ENCODE measurements around the gene SPRED2. TPM values are rescaled to one million over a fixed set of nuclear protein-coding genes. Genes with fewer than 3 reads are reported as not detected.

Gene SPRED2
- total RNA-seq, 1 donor from 2014 or later, result 43.9 TPM

DNA sequence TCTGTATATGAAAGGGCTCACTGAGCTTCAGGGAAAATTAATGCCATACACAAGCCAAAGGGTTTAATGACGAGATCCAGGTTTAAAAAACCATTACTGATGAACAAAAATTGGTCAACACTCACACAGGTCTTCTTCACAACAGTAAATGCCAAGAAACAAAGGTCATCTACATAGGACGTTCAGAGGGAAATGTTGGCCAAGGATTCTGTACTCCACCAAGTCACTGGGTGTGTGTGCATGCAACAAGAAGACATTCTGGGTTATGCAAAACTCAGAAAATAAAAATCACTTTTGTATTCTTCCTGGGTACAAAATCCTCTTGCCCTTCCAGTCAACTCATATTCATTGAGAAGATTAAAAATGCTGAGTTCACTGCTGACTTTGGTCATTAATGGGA lies 126.5 kb downstream of the SPRED2 start:
- H3K36me3 ChIP-seq, result no peaks in the 10 kb centered on the region
- peaks cover 31% of the 10 kb centered on the region for H3K4me1 ChIP-seq
- no peak overlapping the region for H3K4me3 ChIP-seq
- no peak for DNase-seq
- H3K9me3 ChIP-seq, result no peaks in the 10 kb centered on the region
- H3K27me3 ChIP-seq (ENCODE audit: low read depth), result no peaks in the 10 kb centered on the region
- no peak for ATAC-seq
- TF ChIP-seq, protein P1, sequence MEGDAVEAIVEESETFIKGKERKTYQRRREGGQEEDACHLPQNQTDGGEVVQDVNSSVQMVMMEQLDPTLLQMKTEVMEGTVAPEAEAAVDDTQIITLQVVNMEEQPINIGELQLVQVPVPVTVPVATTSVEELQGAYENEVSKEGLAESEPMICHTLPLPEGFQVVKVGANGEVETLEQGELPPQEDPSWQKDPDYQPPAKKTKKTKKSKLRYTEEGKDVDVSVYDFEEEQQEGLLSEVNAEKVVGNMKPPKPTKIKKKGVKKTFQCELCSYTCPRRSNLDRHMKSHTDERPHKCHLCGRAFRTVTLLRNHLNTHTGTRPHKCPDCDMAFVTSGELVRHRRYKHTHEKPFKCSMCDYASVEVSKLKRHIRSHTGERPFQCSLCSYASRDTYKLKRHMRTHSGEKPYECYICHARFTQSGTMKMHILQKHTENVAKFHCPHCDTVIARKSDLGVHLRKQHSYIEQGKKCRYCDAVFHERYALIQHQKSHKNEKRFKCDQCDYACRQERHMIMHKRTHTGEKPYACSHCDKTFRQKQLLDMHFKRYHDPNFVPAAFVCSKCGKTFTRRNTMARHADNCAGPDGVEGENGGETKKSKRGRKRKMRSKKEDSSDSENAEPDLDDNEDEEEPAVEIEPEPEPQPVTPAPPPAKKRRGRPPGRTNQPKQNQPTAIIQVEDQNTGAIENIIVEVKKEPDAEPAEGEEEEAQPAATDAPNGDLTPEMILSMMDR (IDR thresholded peaks at IDR 0.05), result no peak
- no peak overlapping the region for H3K27ac ChIP-seq
- intact Hi-C loops (cut with DNase I), result no loop called here

DNA sequence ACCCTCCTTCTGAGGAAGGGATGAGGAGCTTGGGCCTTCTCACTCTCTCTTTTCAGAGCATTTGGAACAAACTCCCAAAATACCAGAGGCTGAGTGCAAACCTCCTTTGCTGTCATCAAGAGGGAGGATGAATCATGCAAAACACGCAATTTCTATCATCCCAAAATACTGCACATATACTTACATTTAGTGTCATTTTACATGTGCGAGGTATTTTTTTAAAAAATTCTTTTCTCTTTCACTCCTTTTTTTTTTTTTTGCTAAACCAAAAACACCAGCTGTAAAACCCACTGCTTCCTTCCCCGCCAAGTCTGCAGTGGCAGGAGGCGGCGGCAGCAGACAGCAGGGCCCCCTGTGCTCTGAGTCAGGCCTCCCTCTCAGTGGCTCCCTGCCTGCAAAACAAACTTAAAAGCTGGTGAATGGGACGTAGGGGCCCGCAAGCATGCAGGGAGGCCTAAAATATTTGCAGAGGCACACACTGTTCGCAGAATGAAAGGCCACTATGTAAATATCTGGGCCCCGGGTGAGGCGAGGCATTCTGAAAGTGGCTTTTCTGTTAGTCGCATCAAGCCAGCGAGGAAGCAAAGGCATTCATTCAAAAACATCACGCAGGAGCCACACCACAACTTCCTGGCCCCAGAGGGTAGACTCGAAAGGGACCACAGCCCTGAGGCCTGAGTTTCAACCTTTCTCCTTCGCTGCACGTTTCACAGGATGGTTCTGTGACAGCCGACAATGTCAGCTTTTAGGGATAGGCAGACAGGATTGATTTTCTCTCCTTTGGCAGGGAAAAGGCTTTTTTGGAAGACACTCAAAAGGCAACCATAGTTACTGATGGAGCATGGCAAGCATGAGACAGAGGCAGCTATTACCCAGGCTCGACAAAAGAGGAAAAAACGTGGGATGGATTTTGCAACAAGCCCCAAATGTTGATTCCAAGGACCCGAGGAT lies 131.4 kb downstream of the SPRED2 start:
- peak; percentile 65 for DNase-seq
- H3K4me1 ChIP-seq, result peaks cover 34% of the 10 kb centered on the region
- TF ChIP-seq, protein P1 (IDR thresholded peaks at IDR 0.05), result no peak
- no peaks in the 10 kb centered on the region for H3K9me3 ChIP-seq
- peak; percentile 91 to 95 for ATAC-seq
- no peaks in the 10 kb centered on the region for H3K36me3 ChIP-seq
- peak overlapping the region; percentile 19 for H3K4me3 ChIP-seq
- H3K27me3 ChIP-seq (ENCODE audit: low read depth), result no peaks in the 10 kb centered on the region
- peak overlapping the region; percentile 73 for H3K27ac ChIP-seq
- intact Hi-C loops (cut with DNase I), result no loop called here

DNA sequence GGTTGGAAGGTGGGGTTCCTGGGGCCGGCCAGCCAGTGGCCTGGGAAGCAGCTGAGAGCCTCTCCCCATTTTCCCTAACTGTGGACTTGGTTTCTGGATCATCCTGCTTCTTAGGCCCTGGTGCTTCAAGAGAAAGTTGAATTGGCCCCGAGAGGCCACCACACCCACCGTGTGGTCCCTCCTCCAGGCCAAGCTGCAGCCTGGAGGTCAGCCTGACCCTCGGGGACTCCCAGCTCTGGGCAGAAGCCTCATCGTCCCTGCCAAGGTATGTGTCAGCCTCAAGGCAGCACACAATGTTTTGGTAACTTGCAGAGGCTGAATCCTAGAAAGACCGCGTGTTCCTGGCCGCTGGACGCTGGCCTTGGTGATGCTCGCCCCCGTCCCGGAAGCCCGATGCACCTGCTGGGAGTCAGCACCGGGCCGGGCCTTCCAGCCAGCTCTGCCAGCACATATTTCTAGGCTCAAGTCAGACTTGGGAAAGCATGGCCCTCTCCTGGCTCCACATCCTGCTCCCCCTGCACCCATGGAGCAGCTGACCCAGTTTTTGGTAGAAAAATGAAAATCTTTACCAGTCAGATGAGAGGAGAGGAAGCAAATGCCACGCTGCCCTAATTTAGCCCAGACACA lies 132.2 kb downstream of the SPRED2 start:
- TF ChIP-seq, protein P1 (IDR thresholded peaks at IDR 0.05), result no peak
- DNase-seq, result peak; percentile 67
- peak overlapping the region; percentile 19 for H3K4me3 ChIP-seq
- H3K9me3 ChIP-seq, result no peaks in the 10 kb centered on the region
- peaks cover 34% of the 10 kb centered on the region for H3K4me1 ChIP-seq
- no peaks in the 10 kb centered on the region for H3K36me3 ChIP-seq
- peak overlapping the region; percentile 73 for H3K27ac ChIP-seq
- H3K27me3 ChIP-seq (ENCODE audit: low read depth), result no peaks in the 10 kb centered on the region
- ATAC-seq, result peak; percentile 60 to 71
- intact Hi-C loops (cut with DNase I), result no loop called here

DNA sequence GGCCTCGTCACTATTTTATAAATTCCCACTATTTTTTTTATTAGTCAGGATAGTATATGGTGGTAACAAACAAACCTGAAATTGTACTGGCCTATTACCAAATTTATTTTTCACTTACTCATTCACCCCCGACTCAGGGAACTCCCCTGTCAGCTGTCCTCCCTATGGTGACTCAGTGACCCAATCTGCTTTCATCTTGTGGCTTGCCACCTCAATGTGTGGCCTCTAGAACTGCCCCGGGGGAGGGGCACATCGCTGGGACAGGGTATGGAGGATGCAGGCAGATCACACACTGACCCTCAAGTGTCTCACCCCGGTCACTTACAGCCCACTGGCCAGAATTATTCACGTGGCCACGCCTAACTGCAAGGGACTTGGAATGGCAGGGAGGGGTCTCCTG lies 133.2 kb downstream of the SPRED2 start:
- intact Hi-C loops (cut with DNase I), result no loop called here
- H3K27me3 ChIP-seq (ENCODE audit: low read depth), result no peaks in the 10 kb centered on the region
- DNase-seq, result no peak
- no peak overlapping the region for H3K4me3 ChIP-seq
- no peaks in the 10 kb centered on the region for H3K9me3 ChIP-seq
- no peak for ATAC-seq
- H3K27ac ChIP-seq, result peak overlapping the region; percentile 34
- TF ChIP-seq, protein P1 (IDR thresholded peaks at IDR 0.05), result no peak
- H3K4me1 ChIP-seq, result peaks cover 34% of the 10 kb centered on the region
- no peaks in the 10 kb centered on the region for H3K36me3 ChIP-seq

DNA sequence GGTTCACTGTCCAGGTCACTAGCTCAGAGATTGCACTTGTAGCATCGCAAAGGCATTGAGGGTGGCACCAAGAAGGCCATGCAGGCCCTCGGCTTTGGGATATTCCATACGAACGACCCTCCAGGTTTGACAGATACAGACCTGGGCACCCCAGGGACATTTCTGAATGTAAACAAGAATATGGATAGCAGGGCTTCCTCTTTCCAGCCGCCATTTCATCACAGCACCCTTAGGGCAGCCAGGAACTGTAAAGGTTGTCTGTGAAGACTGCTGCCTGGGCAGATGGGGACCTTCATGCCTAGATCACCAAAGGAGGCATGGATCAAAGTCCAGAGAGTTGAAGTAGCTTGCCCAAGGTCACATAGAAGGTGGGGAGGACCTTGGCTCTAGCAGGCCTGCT lies 134.3 kb downstream of the SPRED2 start:
- Histone ChIP-seq H3K9me3 (no peaks in the 10 kb centered on the region), H3K27me3 (ENCODE audit: low read depth) (no peaks in the 10 kb centered on the region), H3K4me3 (no peak overlapping the region), H3K4me1 (peaks cover 34% of the 10 kb centered on the region), H3K27ac (no peak overlapping the region), H3K36me3 (no peaks in the 10 kb centered on the region)
- TF ChIP-seq, protein P1 (IDR thresholded peaks at IDR 0.05), result no peak
- ATAC-seq (no peak), DNase-seq (no peak)
- intact Hi-C loops (cut with DNase I), result no loop called here
